Measurements from ENCODE around the gene PPP6R1. TPM values are rescaled to one million over a fixed set of nuclear protein-coding genes. Genes with fewer than 3 reads are reported as not detected.
A peak's percentile ranks its signal among the peaks of the same experiment; 100 is the strongest.

The PPP6R1 gene
- total and polyA plus RNA-seq, 2 donors = 36.0 to 48.5 TPM

GRCh38 chr19:55303477-55303876, 44.7 kb upstream of the PPP6R1 start:
- WGBS = 98% methylated on average over 11 of the region's 11 CpGs
- peaks cover 7 to 24% of the 10 kb centered on the region in 2 donors for H3K4me1 ChIP-seq (ENCODE audit: control insufficient read depth in 2 of 2, insufficient read depth in 2 of 2, low read length in 2 of 2)
- H3K27ac ChIP-seq (ENCODE audit: low read depth in 1 of 2, low read length in 1 of 2) = no peak overlapping the region

DNA sequence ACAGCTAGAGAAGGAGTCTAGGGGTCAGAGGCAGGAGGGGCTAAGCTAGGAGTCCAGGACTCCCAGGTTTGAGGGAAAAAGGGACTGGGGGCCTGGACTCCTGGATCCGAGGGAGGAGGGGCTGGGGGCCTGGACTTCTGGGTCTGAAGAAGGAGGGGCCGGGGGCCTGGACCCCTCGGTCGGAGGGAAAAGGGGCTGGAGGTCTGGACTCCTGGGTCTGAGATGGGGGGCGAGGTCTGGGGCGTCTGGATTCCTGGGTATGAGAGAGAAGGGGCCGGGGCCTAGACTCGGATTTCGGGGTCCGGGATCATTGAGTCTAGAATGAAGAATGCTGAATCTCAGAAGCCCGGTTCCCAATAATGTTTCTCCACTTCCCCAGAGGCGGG, 43.5 kb upstream of the PPP6R1 start:
- DNase-seq (ENCODE audit: low read depth in 6 of 9, low spot score in 9 of 9) = no peak
- Histone ChIP-seq H3K4me3 (ENCODE audit: low read length in 2 of 2) (peak overlapping the region; percentile 57 to 65), H3K9me3 (ENCODE audit: control insufficient read depth in 2 of 2, insufficient read depth in 1 of 2, low read length in 1 of 2) (peaks cover 0 to 2% of the 10 kb centered on the region in 2 donors), H3K4me1 (ENCODE audit: control insufficient read depth in 2 of 2, insufficient read depth in 2 of 2, low read length in 2 of 2) (peaks cover 7 to 24% of the 10 kb centered on the region in 2 donors), H3K27me3 (ENCODE audit: control insufficient read depth in 2 of 2, insufficient read depth in 1 of 2, low read length in 1 of 2) (no peaks in the 10 kb centered on the region), H3K36me3 (ENCODE audit: control insufficient read depth in 2 of 2, insufficient read depth in 2 of 2, low read length in 1 of 2) (peaks cover 9 to 11% of the 10 kb centered on the region in 2 donors), H3K27ac (ENCODE audit: low read depth in 1 of 2, low read length in 1 of 2) (no peak overlapping the region)
- WGBS = 72% methylated on average over 12 of the region's 12 CpGs

More at GRCh38 chr19:55303477-55303876, 44.7 kb upstream of the PPP6R1 start:
- Histone ChIP-seq H3K27me3 (ENCODE audit: control insufficient read depth in 2 of 2, insufficient read depth in 1 of 2, low read length in 1 of 2) (no peaks in the 10 kb centered on the region), H3K4me3 (ENCODE audit: low read length in 2 of 2) (no peak overlapping the region), H3K36me3 (ENCODE audit: control insufficient read depth in 2 of 2, insufficient read depth in 2 of 2, low read length in 1 of 2) (peaks cover 9 to 11% of the 10 kb centered on the region in 2 donors), H3K9me3 (ENCODE audit: control insufficient read depth in 2 of 2, insufficient read depth in 1 of 2, low read length in 1 of 2) (peaks cover 0 to 2% of the 10 kb centered on the region in 2 donors)
- no peak for DNase-seq (ENCODE audit: low read depth in 6 of 9, low spot score in 9 of 9)

- Histone ChIP-seq H3K27ac (ENCODE audit: low read depth in 1 of 2, low read length in 1 of 2) (peak overlapping the region in 1 of 2 donors; percentile 47), H3K4me1 (ENCODE audit: control insufficient read depth in 2 of 2, insufficient read depth in 2 of 2, low read length in 2 of 2) (peaks cover 7 to 24% of the 10 kb centered on the region in 2 donors), H3K36me3 (ENCODE audit: control insufficient read depth in 2 of 2, insufficient read depth in 2 of 2, low read length in 1 of 2) (peaks cover 6 to 9% of the 10 kb centered on the region in 2 donors), H3K9me3 (ENCODE audit: control insufficient read depth in 2 of 2, insufficient read depth in 1 of 2, low read length in 1 of 2) (peaks cover 0 to 2% of the 10 kb centered on the region in 2 donors), H3K4me3 (ENCODE audit: low read length in 2 of 2) (peak overlapping the region; percentile 57 to 65), H3K27me3 (ENCODE audit: control insufficient read depth in 2 of 2, insufficient read depth in 1 of 2, low read length in 1 of 2) (no peaks in the 10 kb centered on the region)
- peak; percentile 78 to 97 (median 91) for DNase-seq (ENCODE audit: low read depth in 6 of 9, low spot score in 9 of 9)
- WGBS = 13% methylated on average over 42 of the region's 42 CpGs
Measured at GRCh38 chr19:55301459-55302317, 42.9 kb upstream of the PPP6R1 start.

- peaks cover 0 to under 1% of the 10 kb centered on the region in 2 donors for H3K9me3 ChIP-seq (ENCODE audit: control insufficient read depth in 2 of 2, insufficient read depth in 1 of 2, low read length in 1 of 2)
- 92% methylated on average over 15 of the region's 15 CpGs for WGBS
- peaks cover 3 to 4% of the 10 kb centered on the region in 2 donors for H3K36me3 ChIP-seq (ENCODE audit: control insufficient read depth in 2 of 2, insufficient read depth in 2 of 2, low read length in 1 of 2)
- DNase-seq (ENCODE audit: low read depth in 6 of 9, low spot score in 9 of 9) = no peak
- no peak overlapping the region for H3K27ac ChIP-seq (ENCODE audit: low read depth in 1 of 2, low read length in 1 of 2)
- H3K4me1 ChIP-seq (ENCODE audit: control insufficient read depth in 2 of 2, insufficient read depth in 2 of 2, low read length in 2 of 2) = peaks cover 7 to 24% of the 10 kb centered on the region in 2 donors
- no peaks in the 10 kb centered on the region for H3K27me3 ChIP-seq (ENCODE audit: control insufficient read depth in 2 of 2, insufficient read depth in 1 of 2, low read length in 1 of 2)
- H3K4me3 ChIP-seq (ENCODE audit: low read length in 2 of 2) = no peak overlapping the region
Measured at GRCh38 chr19:55300886-55301458, 42.2 kb upstream of the PPP6R1 start.

DNA sequence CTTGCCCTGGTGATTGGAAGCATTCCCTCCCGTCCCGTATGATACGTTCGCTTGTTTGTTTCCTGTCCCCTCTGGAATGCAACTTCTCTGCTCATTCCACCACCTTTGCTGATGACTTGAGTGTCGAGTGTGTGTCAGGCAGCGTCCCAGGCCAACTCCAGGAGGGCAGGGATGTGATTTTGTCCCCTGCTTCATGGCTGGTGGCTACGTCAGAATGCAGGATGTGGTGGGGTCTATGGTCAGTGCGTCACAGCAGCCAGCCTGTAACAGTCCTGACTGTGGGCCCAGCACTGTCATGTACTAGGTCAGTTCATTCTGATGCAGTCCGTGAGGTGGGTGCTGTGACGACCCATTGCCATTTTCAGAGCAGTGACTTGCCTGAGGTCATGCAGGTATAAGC, 41.2 kb upstream of the PPP6R1 start:
- Histone ChIP-seq H3K4me3 (ENCODE audit: low read length in 2 of 2) (no peak overlapping the region), H3K27me3 (ENCODE audit: control insufficient read depth in 2 of 2, insufficient read depth in 1 of 2, low read length in 1 of 2) (no peaks in the 10 kb centered on the region), H3K36me3 (ENCODE audit: control insufficient read depth in 2 of 2, insufficient read depth in 2 of 2, low read length in 1 of 2) (peaks cover 3 to 4% of the 10 kb centered on the region in 2 donors), H3K4me1 (ENCODE audit: control insufficient read depth in 2 of 2, insufficient read depth in 2 of 2, low read length in 2 of 2) (peaks cover 7 to 15% of the 10 kb centered on the region in 2 donors), H3K9me3 (ENCODE audit: control insufficient read depth in 2 of 2, insufficient read depth in 1 of 2, low read length in 1 of 2) (no peaks in the 10 kb centered on the region), H3K27ac (ENCODE audit: low read depth in 1 of 2, low read length in 1 of 2) (no peak overlapping the region)
- WGBS = 96% methylated on average over 10 of the region's 10 CpGs
- DNase-seq (ENCODE audit: low read depth in 6 of 9, low spot score in 9 of 9) = no peak

DNA sequence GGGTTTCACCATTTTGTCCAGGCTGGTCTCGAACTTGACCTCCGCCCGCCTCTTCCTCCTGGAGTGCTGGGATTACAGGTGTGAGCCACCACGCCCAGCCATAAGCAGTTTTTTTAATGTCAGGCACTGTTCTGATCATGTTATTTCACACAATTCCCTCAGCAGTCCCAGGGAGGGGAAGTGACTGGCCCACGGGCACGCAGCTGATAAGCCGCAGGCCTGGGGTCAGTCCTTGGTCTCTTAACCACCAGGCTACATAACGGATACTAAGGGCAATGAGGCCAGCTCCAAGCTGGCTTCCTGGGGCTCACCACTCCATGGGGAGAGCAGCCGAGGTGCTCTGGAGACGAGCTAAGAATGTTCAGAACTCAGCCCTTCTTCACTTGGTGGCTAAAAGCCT, 38.5 kb upstream of the PPP6R1 start:
- no peaks in the 10 kb centered on the region for H3K9me3 ChIP-seq (ENCODE audit: control insufficient read depth in 2 of 2, insufficient read depth in 1 of 2, low read length in 1 of 2)
- DNase-seq (ENCODE audit: low read depth in 6 of 9, low spot score in 9 of 9) = no peak
- WGBS = 89% methylated on average over 10 of the region's 10 CpGs

GRCh38 chr19:55289117-55289796, 30.4 kb upstream of the PPP6R1 start:
- Histone ChIP-seq H3K36me3 (ENCODE audit: control insufficient read depth in 2 of 2, insufficient read depth in 2 of 2, low read length in 1 of 2) (no peaks in the 10 kb centered on the region), H3K9me3 (ENCODE audit: control insufficient read depth in 2 of 2, insufficient read depth in 1 of 2, low read length in 1 of 2) (no peaks in the 10 kb centered on the region), H3K4me1 (ENCODE audit: control insufficient read depth in 2 of 2, insufficient read depth in 2 of 2, low read length in 2 of 2) (peaks cover 0 to 10% of the 10 kb centered on the region in 2 donors), H3K27me3 (ENCODE audit: control insufficient read depth in 2 of 2, insufficient read depth in 1 of 2, low read length in 1 of 2) (peaks cover 0 to 10% of the 10 kb centered on the region in 2 donors), H3K4me3 (ENCODE audit: low read length in 2 of 2) (no peak overlapping the region), H3K27ac (ENCODE audit: low read depth in 1 of 2, low read length in 1 of 2) (no peak overlapping the region)
- no peak for DNase-seq (ENCODE audit: low read depth in 6 of 9, low spot score in 9 of 9)
- WGBS = 98% methylated on average over 9 of the region's 9 CpGs

More for the DNA sequence above, 38.5 kb upstream of the PPP6R1 start:
- Histone ChIP-seq H3K27ac (ENCODE audit: low read depth in 1 of 2, low read length in 1 of 2) (no peak overlapping the region), H3K4me1 (ENCODE audit: control insufficient read depth in 2 of 2, insufficient read depth in 2 of 2, low read length in 2 of 2) (peaks cover 6 to 18% of the 10 kb centered on the region in 2 donors), H3K4me3 (ENCODE audit: low read length in 2 of 2) (no peak overlapping the region), H3K27me3 (ENCODE audit: control insufficient read depth in 2 of 2, insufficient read depth in 1 of 2, low read length in 1 of 2) (no peaks in the 10 kb centered on the region), H3K36me3 (ENCODE audit: control insufficient read depth in 2 of 2, insufficient read depth in 2 of 2, low read length in 1 of 2) (no peaks in the 10 kb centered on the region)

DNA sequence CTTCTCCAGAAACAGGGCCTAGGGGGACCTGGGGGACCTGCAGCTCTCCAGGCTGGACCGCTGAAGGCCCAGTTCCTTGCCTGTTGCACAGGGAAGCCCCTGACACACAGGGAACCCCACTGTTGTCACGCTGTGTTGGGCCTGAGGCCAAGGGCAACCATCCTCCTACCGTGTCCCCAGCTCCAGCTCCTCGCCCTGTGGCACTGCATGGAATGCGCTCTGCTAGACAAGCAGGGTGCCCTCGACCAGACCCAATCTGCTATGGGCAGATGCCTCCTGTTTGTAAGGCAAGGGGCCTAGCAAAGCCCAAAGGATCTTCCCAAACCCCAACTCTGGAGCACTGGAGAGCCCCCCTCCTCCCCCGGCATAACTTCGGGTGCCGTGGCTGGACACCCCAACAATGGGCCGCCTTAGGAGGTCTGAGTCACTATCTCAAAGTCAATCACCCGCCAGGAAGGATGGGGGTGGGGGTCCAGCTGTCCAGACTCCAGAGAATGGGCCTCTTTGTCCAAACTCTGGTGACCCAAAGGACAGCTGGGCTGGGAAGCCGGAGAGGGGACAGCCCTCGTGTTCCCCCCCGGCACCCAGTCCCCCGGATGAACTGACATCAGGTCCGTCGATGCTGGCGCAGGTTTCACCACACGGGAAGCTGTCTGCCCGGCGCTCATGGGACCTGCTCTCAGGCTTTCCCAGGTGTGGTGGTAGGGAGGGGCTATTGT, 28.7 kb upstream of the PPP6R1 start:
- H3K36me3 ChIP-seq (ENCODE audit: control insufficient read depth in 2 of 2, insufficient read depth in 2 of 2, low read length in 1 of 2) = no peaks in the 10 kb centered on the region
- no peaks in the 10 kb centered on the region for H3K9me3 ChIP-seq (ENCODE audit: control insufficient read depth in 2 of 2, insufficient read depth in 1 of 2, low read length in 1 of 2)
- H3K4me3 ChIP-seq (ENCODE audit: low read length in 2 of 2) = no peak overlapping the region
- DNase-seq (ENCODE audit: low read depth in 6 of 9, low spot score in 9 of 9) = no peak
- H3K4me1 ChIP-seq (ENCODE audit: control insufficient read depth in 2 of 2, insufficient read depth in 2 of 2, low read length in 2 of 2) = peaks cover 0 to 9% of the 10 kb centered on the region in 2 donors
- peaks cover 0 to 18% of the 10 kb centered on the region in 2 donors for H3K27me3 ChIP-seq (ENCODE audit: control insufficient read depth in 2 of 2, insufficient read depth in 1 of 2, low read length in 1 of 2)
- no peak overlapping the region for H3K27ac ChIP-seq (ENCODE audit: low read depth in 1 of 2, low read length in 1 of 2)
- 97% methylated on average over 21 of the region's 21 CpGs for WGBS

All from thymus (tissue), 11 donors.